Stimulated activated naive CD8-positive, alpha-beta T cell treated with anti-CD3 and anti-CD28 coated beads, Interleukin-15, amount 100 ng/mL, for 72 hours (primary cell): ENCODE results near the gene CPED1.
A peak's percentile ranks its signal among the peaks of the same experiment; 100 is the strongest.

Source experiments
- ATAC-seq: fragments of 150-1000 bp; cut with Tn5 transposase; 2 replicates; pipeline ENCODE4 v1.10.0; 2021; ENCODE audit warnings: mild to moderate bottlenecking, moderate library complexity
- DNase-seq, 2 donors: peaks; one replicate each; pipeline ENCODE4 v3.0.0; 2021 to 2022
- H3K27ac Mint-ChIP-seq, 2 donors: one replicate each; pipeline ENCODE4 v1.8.0; 2022; ENCODE audit warnings: mild to moderate bottlenecking in 2 of 2, mixed read lengths in 2 of 2, moderate library complexity in 2 of 2
- H3K27me3 Mint-ChIP-seq: one replicate; pipeline ENCODE4 v1.8.0; 2022; ENCODE audit warnings: mixed read lengths
- H3K4me1 Mint-ChIP-seq: one replicate; pipeline ENCODE4 v1.8.0; 2022; ENCODE audit warnings: mild to moderate bottlenecking, mixed read lengths
- H3K4me3 Mint-ChIP-seq, 2 donors: one replicate each; pipeline ENCODE4 v1.8.0; 2022; ENCODE audit warnings: mild to moderate bottlenecking in 2 of 2, mixed read lengths in 2 of 2, moderate library complexity in 1 of 2
- H3K9me3 Mint-ChIP-seq, 2 donors: one replicate each; pipeline ENCODE4 v1.8.0; 2022; ENCODE audit warnings: mixed read lengths in 2 of 2

The CPED1 gene

DNA sequence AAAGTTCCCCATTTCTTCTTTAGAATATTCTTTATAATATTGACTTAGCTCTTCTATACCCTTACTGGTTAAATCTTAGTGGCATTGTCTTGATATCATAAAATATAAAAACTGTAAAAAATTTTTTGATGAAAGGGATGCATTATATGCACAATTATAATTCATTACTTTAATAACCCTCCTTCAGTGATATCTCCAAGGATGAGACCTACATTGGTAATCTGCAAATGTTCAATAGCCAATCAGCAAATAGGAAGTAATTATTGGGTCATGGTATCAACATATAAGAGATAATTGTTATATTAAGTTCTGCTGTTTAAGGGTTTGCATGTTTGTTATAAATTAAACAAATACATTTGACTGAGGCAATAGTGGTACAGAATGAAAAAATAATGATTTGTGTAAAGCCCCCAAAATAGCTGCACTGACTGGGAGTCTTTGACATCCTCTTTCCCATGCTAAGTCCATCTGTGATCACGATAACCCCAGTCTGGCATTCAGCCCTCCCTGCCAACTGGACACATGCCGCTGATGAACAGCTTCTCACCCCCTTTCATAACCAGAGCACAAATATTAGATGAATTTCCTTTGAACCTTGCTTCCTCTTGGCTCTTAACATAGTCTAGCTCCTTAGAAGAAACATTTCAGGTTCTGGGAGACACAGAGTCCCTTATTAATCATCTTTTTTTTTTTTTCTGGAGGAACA lies 169.5 kb downstream of the CPED1 start:
- no peak for ATAC-seq
- Mint-ChIP-seq H3K9me3 (no peaks in the 10 kb centered on the region), H3K27ac (no peak overlapping the region), H3K4me3 (no peak overlapping the region), H3K4me1 (no peaks in the 10 kb centered on the region), H3K27me3 (peaks cover 33% of the 10 kb centered on the region)
- no peak for DNase-seq

- Mint-ChIP-seq H3K27me3 (peaks cover 36% of the 10 kb centered on the region), H3K4me1 (no peaks in the 10 kb centered on the region), H3K27ac (no peak overlapping the region), H3K4me3 (no peak overlapping the region), H3K9me3 (no peaks in the 10 kb centered on the region)
- ATAC-seq, result no peak
- DNase-seq, result no peak
Measured at GRCh38 chr7:121158665-121159064, 170.2 kb downstream of the CPED1 start.

DNA sequence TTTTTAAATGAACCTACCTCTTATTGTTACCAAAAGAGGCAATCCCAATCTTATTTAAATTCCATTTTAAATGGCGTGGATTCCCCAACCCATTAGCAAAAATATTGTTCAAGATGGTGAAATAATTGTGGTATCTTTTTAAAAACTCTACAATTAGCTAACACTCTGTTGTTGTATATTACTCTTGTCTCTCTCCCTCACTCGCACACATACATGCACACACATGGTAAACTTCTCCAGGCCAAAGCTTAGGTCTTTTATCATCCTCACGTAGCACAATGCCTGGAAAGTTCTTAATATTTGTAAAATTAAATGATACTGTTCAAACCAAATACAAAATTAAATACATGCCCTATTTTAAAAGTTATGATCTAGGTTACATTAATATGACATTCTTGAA lies 171.0 kb downstream of the CPED1 start:
- Mint-ChIP-seq H3K9me3 (no peaks in the 10 kb centered on the region), H3K27ac (no peak overlapping the region), H3K27me3 (peaks cover 36% of the 10 kb centered on the region), H3K4me3 (no peak overlapping the region), H3K4me1 (no peaks in the 10 kb centered on the region)
- no peak for ATAC-seq
- DNase-seq, result no peak

GRCh38 chr7:121160150-121161008 lies 171.9 kb downstream of the CPED1 start:
- DNase-seq, result no peak
- Mint-ChIP-seq H3K27ac (peak overlapping the region; percentile 92), H3K4me1 (no peaks in the 10 kb centered on the region), H3K27me3 (peaks cover 36% of the 10 kb centered on the region), H3K9me3 (no peaks in the 10 kb centered on the region), H3K4me3 (no peak overlapping the region)
- no peak for ATAC-seq

DNA sequence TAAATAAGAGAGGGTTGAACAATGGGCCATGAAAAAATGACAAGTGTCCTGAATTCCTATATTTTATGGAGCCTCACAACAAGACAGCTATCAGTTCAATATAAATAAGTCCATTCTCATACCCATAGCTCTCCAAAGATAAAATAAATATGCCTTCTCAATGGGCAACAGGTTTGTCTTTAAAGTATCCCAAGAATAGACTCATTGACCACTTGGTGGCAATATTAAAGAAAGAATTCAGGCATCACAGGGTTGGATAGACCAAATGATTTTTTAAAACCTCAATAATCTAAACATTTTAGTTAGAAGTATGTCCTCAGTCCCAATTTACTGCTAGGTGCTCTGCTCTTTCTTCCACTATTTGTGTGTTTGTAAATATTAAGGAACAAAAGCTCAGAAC lies 175.2 kb downstream of the CPED1 start:
- peaks cover 28% of the 10 kb centered on the region for H3K27me3 Mint-ChIP-seq
- ATAC-seq (no peak), DNase-seq (no peak)
- H3K27ac Mint-ChIP-seq, result no peak overlapping the region
- no peaks in the 10 kb centered on the region for H3K9me3 Mint-ChIP-seq
- H3K4me1 Mint-ChIP-seq, result no peaks in the 10 kb centered on the region
- no peak overlapping the region for H3K4me3 Mint-ChIP-seq

DNA sequence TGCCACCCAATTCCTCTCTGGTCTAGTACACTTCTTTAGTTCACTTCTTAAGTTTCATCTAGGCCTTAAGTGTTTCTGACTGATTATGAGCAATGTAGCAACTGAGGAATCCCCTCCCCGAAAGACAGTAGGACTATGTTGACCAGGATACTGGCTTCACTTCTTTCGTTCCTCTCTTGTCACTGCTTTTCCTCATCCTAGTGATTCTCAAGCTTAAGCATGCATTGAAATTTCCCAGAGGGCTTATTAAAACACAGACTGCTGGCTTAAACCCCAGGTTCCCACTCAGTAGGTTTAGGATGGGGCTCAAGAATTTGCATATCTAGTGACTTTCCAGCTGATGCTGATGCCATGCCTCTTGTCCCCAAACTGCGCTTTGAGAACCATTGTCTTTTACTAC lies 175.7 kb downstream of the CPED1 start:
- DNase-seq (no peak), ATAC-seq (no peak)
- Mint-ChIP-seq H3K4me3 (no peak overlapping the region), H3K9me3 (no peaks in the 10 kb centered on the region), H3K4me1 (no peaks in the 10 kb centered on the region), H3K27ac (no peak overlapping the region), H3K27me3 (peaks cover 28% of the 10 kb centered on the region)

DNA sequence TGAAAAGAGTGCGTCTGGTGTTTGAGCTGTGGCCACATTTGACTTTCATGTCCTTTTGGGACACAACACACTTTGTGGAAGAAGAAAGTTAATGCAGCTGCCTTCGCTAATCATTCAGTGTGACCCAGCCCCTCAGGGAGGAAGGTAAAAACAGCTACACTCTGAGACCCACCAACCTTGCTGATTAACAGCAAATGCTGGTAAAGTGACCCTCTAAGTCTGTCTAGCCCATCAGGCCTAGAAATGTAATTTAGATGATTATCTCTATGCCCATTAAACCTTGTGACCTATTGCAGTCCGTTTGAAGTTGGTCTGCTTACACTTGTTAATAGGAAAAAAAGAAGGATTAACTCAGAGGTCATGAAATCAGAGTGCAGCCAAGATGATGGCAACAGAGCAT lies 178.4 kb downstream of the CPED1 start:
- ATAC-seq (no peak), DNase-seq (no peak)
- Mint-ChIP-seq H3K27me3 (peaks cover 11% of the 10 kb centered on the region), H3K27ac (no peak overlapping the region), H3K4me1 (no peaks in the 10 kb centered on the region), H3K9me3 (no peaks in the 10 kb centered on the region), H3K4me3 (no peak overlapping the region)

DNA sequence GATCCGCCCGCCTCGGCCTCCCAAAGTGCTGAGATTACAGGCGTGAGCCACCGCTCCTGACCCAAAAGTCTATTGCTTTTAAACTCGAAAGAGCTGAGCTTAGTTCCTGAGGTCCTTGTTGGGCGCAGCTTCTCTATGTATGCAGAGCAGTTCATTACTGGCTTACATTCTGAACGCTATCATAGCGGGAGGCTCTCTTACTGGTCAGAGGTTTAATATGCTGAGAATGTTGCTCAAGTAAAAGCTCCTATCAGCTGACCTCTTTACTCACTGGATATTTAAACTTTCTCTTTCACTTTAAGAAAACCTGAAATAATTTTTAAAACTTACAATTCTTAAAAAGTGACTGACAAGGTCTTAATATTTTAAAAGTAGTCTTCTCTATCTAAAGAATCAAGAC lies 179.5 kb downstream of the CPED1 start:
- H3K27ac Mint-ChIP-seq, result no peak overlapping the region

GRCh38 chr7:121169469-121169868 lies 181.0 kb downstream of the CPED1 start:
- no peak for DNase-seq
- no peaks in the 10 kb centered on the region for H3K4me1 Mint-ChIP-seq
- H3K9me3 Mint-ChIP-seq, result no peaks in the 10 kb centered on the region
- peaks cover 16% of the 10 kb centered on the region for H3K27me3 Mint-ChIP-seq
- no peak overlapping the region for H3K4me3 Mint-ChIP-seq
- ATAC-seq, result no peak
- H3K27ac Mint-ChIP-seq, result no peak overlapping the region

More for the DNA sequence above, 179.5 kb downstream of the CPED1 start:
- no peaks in the 10 kb centered on the region for H3K4me1 Mint-ChIP-seq
- no peaks in the 10 kb centered on the region for H3K9me3 Mint-ChIP-seq
- DNase-seq, result no peak
- H3K4me3 Mint-ChIP-seq, result no peak overlapping the region
- ATAC-seq, result no peak
- H3K27me3 Mint-ChIP-seq, result peaks cover 5% of the 10 kb centered on the region

- Mint-ChIP-seq H3K9me3 (no peaks in the 10 kb centered on the region), H3K27ac (no peak overlapping the region), H3K4me1 (no peaks in the 10 kb centered on the region), H3K4me3 (no peak overlapping the region), H3K27me3 (peaks cover 25% of the 10 kb centered on the region)
- DNase-seq, result no peak
- ATAC-seq, result no peak
Measured at GRCh38 chr7:121172484-121172883, 184.0 kb downstream of the CPED1 start.

GRCh38 chr7:121175826-121176225 lies 187.3 kb downstream of the CPED1 start:
- H3K4me1 Mint-ChIP-seq, result peaks cover 7% of the 10 kb centered on the region
- H3K27ac Mint-ChIP-seq, result no peak overlapping the region
- ATAC-seq (no peak), DNase-seq (no peak)
- H3K9me3 Mint-ChIP-seq, result peaks cover 0 to 7% of the 10 kb centered on the region in 2 donors
- peaks cover 37% of the 10 kb centered on the region for H3K27me3 Mint-ChIP-seq
- H3K4me3 Mint-ChIP-seq, result no peak overlapping the region

GRCh38 chr7:121178452-121178851 lies 189.9 kb downstream of the CPED1 start:
- no peak overlapping the region for H3K27ac Mint-ChIP-seq
- DNase-seq (no peak), ATAC-seq (no peak)
- no peak overlapping the region for H3K4me3 Mint-ChIP-seq
- H3K9me3 Mint-ChIP-seq, result peaks cover 0 to 7% of the 10 kb centered on the region in 2 donors
- peaks cover 31% of the 10 kb centered on the region for H3K27me3 Mint-ChIP-seq
- peaks cover 7% of the 10 kb centered on the region for H3K4me1 Mint-ChIP-seq

DNA sequence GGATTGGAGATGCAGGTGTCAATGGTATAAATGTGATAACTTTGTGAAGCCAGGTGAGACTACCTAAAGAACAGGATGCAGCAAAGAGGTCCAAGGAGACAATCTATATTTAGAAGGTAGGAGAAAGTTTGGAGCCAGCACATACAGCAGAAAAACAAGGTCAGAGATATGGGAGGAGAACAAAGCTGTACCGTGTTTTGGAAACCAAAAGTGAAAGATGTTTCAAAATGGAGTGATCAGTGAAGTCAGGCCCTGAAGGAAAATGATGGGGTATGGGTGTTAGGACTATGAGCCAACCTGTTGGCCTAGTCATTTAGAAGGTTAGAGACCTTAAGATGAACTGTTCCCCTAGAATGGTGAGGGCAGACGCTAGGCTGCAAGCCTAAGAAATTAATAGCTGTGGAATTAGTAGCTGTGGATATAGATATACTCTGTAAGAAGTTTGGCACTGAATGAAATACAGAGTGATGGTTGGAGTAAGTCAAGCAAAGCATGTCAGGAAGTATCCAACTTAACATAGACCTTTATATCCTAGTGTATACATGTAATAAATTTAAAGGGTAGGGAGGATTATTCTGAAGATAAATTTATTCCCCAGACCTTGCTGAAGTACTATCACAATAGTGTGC lies 190.5 kb downstream of the CPED1 start:
- no peak overlapping the region for H3K4me3 Mint-ChIP-seq
- no peak for DNase-seq
- ATAC-seq, result peak; percentile 50
- H3K27ac Mint-ChIP-seq, result no peak overlapping the region
- H3K9me3 Mint-ChIP-seq, result peaks cover 0 to 7% of the 10 kb centered on the region in 2 donors
- H3K27me3 Mint-ChIP-seq, result peaks cover 26% of the 10 kb centered on the region
- peaks cover 7% of the 10 kb centered on the region for H3K4me1 Mint-ChIP-seq

DNA sequence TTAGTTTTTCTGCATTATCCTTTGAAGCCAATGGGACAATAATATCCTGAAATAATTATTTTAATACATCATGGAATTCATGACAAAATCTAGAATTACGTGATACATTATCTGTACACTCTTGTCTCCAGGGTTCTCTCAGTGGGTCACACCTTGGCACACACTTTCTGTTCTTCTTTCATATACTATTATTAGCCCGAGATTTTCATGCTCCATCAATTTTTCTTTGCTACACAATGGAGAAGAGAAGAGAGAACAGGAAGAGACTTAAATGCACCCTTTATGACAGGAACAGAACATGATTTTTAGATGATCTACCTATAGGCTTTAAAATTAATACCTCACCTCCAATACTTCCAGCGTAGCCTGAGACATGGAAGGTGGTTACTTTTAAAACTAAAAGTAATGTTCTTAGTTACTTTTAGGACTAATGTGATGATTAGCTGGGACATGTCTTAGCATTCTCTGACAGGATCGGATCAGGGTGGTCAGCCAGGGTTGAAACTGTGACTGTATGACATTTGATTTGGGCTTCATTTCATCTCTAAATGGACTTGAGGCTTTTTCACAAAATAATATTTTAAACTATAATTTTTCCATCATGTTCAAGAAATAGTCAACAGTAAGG lies 192.0 kb downstream of the CPED1 start:
- Mint-ChIP-seq H3K27me3 (peaks cover 11% of the 10 kb centered on the region), H3K4me3 (no peak overlapping the region), H3K9me3 (peaks cover 0 to 7% of the 10 kb centered on the region in 2 donors), H3K27ac (peak overlapping the region in 1 of 2 donors; percentile 49), H3K4me1 (peaks cover 7% of the 10 kb centered on the region)
- ATAC-seq (no peak), DNase-seq (no peak)

GRCh38 chr7:121181357-121181756 lies 192.8 kb downstream of the CPED1 start:
- DNase-seq, result no peak
- peaks cover 7% of the 10 kb centered on the region for H3K4me1 Mint-ChIP-seq
- H3K27ac Mint-ChIP-seq, result no peak overlapping the region
- no peak overlapping the region for H3K4me3 Mint-ChIP-seq
- no peak for ATAC-seq
- peaks cover 0 to 7% of the 10 kb centered on the region in 2 donors for H3K9me3 Mint-ChIP-seq
- H3K27me3 Mint-ChIP-seq, result peaks cover 11% of the 10 kb centered on the region
